DND-41 (cell line): ENCODE measurements around the gene OPALIN.
A peak's percentile ranks its signal among the peaks of the same experiment; 100 is the strongest.

Experiments
- ATAC-seq: fragments of 200-7000 bp; cut with Tn5 transposase; 3 replicates; pipeline ENCODE4 v1.9.1; 2021; ENCODE audit warnings: low read depth; ENCODE audit not compliant: insufficient read depth
- DNase-seq: peaks from one replicate; pipeline ENCODE4 v3.0.0-alpha.2; 2020
- H2AFZ ChIP-seq: 2 replicates; pipeline ENCODE4 v1.6.0; 2012; ENCODE audit warnings: low read depth, low read length
- H3K27ac ChIP-seq: 2 replicates; pipeline ENCODE4 v1.5.1; 2012; ENCODE audit warnings: low read length, inconsistent platforms
- H3K27me3 ChIP-seq: fragments of 200-600 bp; sonication (generic); 2 replicates; pipeline ENCODE4 v1.6.0; 2012; ENCODE audit warnings: low read length, mild to moderate bottlenecking, inconsistent platforms; ENCODE audit not compliant: insufficient read depth, poor library complexity
- H3K36me3 ChIP-seq: 2 replicates; pipeline ENCODE4 v1.5.1; 2012; ENCODE audit warnings: low read length, inconsistent platforms; ENCODE audit not compliant: insufficient read depth
- H3K4me1 ChIP-seq: 2 replicates; pipeline ENCODE4 v1.5.1; 2012; ENCODE audit warnings: mild to moderate bottlenecking, low read length; ENCODE audit not compliant: insufficient read depth
- H3K4me2 ChIP-seq: 2 replicates; pipeline ENCODE4 v1.6.0; 2012; ENCODE audit warnings: mild to moderate bottlenecking, moderate library complexity, low read length, inconsistent platforms; ENCODE audit not compliant: insufficient read depth
- H3K4me3 ChIP-seq, 2 experiments: fragments of 200-600 bp in 1 of 2; shearing (Covaris generic) in 1 of 2; 2 replicates each; pipeline ENCODE4 v1.5.1; 2012 to 2016; ENCODE audit warnings: inconsistent platforms in 2 of 2, low read length in 2 of 2, mild to moderate bottlenecking in 2 of 2, low read depth in 1 of 2, moderate library complexity in 1 of 2
- H3K79me2 ChIP-seq: 2 replicates; pipeline ENCODE4 v1.6.0; 2012; ENCODE audit warnings: low read length, inconsistent platforms; ENCODE audit not compliant: insufficient read depth
- H3K9ac ChIP-seq: 2 replicates; pipeline ENCODE4 v1.6.0; 2012; ENCODE audit warnings: low read depth, mild to moderate bottlenecking, inconsistent platforms, low read length, moderate library complexity
- H3K9me3 ChIP-seq: 2 replicates; pipeline ENCODE4 v1.5.1; 2012; ENCODE audit warnings: low read length, moderate library complexity, mild to moderate bottlenecking, inconsistent platforms; ENCODE audit not compliant: insufficient read depth, severe bottlenecking
- H4K20me1 ChIP-seq: 2 replicates; pipeline ENCODE4 v1.6.0; 2012; ENCODE audit warnings: low read length; ENCODE audit not compliant: insufficient read depth
- EZH2 ChIP-seq: IDR thresholded peaks from 3 replicates; pipeline ENCODE4 v1.6.1; 2012; ENCODE audit warnings: borderline replicate concordance, low read depth, mild to moderate bottlenecking, moderate library complexity, low read length, inconsistent platforms; ENCODE audit not compliant: severe bottlenecking
- TF ChIP-seq, protein P1 (sequence below): IDR thresholded peaks from 2 replicates; pipeline ENCODE4 v1.5.1; 2012; ENCODE audit warnings: borderline replicate concordance, low read length, moderate library complexity, mild to moderate bottlenecking; ENCODE audit not compliant: poor library complexity, severe bottlenecking; ENCODE audit errors: extremely low read depth

Gene OPALIN

DNA sequence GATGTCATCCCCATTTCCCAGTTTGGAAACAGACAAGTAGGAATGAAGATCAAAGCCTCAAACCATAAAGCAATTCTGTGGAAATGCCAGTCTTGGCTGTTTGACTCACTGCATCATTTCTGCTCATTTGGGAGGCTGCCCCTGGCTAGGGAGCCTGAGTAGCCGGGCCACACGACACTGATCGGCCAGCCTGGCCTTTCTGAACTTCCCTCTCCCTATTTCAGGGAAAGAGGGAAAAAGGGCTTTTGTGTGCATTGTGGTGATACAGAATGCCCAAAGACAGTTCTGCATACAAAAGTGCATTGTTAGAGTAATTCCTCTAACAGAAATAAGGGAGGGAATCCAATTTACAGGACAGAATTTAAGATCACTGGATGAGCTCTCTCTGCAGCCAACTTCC, 41.7 kb upstream of the OPALIN start:
- H3K27me3 ChIP-seq, result peaks cover 32% of the 10 kb centered on the region
- H3K79me2 ChIP-seq, result no peaks in the 10 kb centered on the region
- no peaks in the 10 kb centered on the region for H3K4me1 ChIP-seq
- H2AFZ ChIP-seq, result no peak overlapping the region
- no peak for DNase-seq
- no peak overlapping the region for H3K4me2 ChIP-seq
- H3K36me3 ChIP-seq, result no peaks in the 10 kb centered on the region
- TF ChIP-seq, protein P1, sequence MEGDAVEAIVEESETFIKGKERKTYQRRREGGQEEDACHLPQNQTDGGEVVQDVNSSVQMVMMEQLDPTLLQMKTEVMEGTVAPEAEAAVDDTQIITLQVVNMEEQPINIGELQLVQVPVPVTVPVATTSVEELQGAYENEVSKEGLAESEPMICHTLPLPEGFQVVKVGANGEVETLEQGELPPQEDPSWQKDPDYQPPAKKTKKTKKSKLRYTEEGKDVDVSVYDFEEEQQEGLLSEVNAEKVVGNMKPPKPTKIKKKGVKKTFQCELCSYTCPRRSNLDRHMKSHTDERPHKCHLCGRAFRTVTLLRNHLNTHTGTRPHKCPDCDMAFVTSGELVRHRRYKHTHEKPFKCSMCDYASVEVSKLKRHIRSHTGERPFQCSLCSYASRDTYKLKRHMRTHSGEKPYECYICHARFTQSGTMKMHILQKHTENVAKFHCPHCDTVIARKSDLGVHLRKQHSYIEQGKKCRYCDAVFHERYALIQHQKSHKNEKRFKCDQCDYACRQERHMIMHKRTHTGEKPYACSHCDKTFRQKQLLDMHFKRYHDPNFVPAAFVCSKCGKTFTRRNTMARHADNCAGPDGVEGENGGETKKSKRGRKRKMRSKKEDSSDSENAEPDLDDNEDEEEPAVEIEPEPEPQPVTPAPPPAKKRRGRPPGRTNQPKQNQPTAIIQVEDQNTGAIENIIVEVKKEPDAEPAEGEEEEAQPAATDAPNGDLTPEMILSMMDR, result no peak
- no peak for TF ChIP-seq EZH2
- no peaks in the 10 kb centered on the region for H3K9me3 ChIP-seq
- no peak overlapping the region for H3K9ac ChIP-seq
- H3K4me3 ChIP-seq, result no peak overlapping the region
- no peak for ATAC-seq
- no peak overlapping the region for H3K27ac ChIP-seq
- H4K20me1 ChIP-seq, result no peaks in the 10 kb centered on the region

DNA sequence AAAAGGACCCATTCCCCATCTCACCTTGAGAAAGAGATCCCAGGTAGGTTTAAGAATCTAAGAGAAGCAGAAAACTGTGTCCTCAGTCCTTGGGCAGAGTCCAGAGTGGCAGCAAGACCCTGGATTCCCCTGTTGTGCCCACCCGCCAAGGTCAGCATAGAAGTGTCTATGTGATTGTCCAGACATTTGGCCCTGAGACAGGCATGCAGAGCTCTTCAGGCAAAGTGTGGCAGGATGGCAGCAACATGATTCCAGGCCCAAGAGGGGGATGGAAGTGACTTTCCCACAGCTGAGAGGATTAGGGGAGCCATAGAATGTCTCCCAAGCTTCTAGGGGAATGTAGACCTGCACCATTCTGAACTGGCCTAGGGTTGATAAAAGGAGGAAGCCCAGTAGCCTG, 39.1 kb upstream of the OPALIN start:
- no peak for TF ChIP-seq EZH2
- TF ChIP-seq, protein P1, result no peak
- H3K4me1 ChIP-seq, result no peaks in the 10 kb centered on the region
- no peak overlapping the region for H3K27ac ChIP-seq
- H3K27me3 ChIP-seq, result peaks cover 35% of the 10 kb centered on the region
- H3K4me2 ChIP-seq, result no peak overlapping the region
- DNase-seq, result no peak
- no peak overlapping the region for H3K9ac ChIP-seq
- no peaks in the 10 kb centered on the region for H3K9me3 ChIP-seq
- no peaks in the 10 kb centered on the region for H3K79me2 ChIP-seq
- no peaks in the 10 kb centered on the region for H3K36me3 ChIP-seq
- ATAC-seq, result no peak
- H2AFZ ChIP-seq, result no peak overlapping the region
- H4K20me1 ChIP-seq, result no peaks in the 10 kb centered on the region
- H3K4me3 ChIP-seq, result no peak overlapping the region

DNA sequence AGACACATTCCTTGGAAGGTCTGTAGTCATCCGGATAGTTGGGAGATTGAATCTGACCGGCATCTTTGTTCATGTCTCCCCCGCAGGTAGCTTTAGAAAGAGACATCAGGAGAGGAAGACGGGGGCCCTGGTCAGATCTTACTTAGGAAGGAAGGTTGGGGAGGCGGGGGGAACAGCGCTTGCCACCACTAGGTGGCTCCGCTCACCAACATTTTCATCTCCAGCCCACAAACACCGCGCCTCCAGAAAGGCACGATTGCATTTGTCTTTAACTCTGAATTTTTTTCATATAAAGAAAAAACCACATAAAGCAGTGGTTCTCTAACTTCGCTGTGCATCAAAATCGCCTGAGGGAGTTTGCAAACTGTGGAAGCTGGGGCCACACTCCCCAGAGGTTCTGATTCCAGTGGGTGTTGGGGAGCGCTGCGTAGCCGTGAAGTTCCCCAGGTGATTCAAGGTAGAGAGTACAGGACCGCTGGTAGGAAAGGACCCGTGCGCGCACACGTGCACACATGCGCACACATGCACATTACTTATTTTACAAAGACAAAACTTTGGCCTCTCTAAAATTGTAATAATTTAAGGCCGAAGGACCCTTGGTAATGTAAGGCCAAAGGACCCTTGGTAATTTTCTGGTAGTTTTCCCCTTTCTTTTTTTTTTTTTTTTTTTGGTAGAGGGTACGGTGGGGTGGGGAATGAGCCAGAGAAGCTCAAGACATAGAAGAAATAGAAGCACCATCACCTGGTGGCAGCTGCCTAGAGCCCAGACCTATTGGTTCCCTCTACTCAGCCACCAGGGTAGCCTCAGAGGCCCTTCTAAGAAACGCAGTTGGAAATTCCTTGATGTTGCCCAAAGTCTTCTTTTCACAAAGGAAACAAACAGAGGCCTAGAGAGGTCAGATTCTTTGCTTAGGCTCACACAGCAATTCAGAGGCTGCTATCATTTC, 37.4 kb upstream of the OPALIN start:
- ATAC-seq (peak; percentile 96), DNase-seq (peak; percentile 71)
- H3K9me3 ChIP-seq, result no peaks in the 10 kb centered on the region
- no peak overlapping the region for H3K9ac ChIP-seq
- H2AFZ ChIP-seq, result no peak overlapping the region
- no peak overlapping the region for H3K4me3 ChIP-seq
- H3K4me1 ChIP-seq, result no peaks in the 10 kb centered on the region
- H3K27ac ChIP-seq, result no peak overlapping the region
- H4K20me1 ChIP-seq, result no peaks in the 10 kb centered on the region
- no peaks in the 10 kb centered on the region for H3K36me3 ChIP-seq
- H3K27me3 ChIP-seq, result peaks cover 37% of the 10 kb centered on the region
- no peaks in the 10 kb centered on the region for H3K79me2 ChIP-seq
- TF ChIP-seq, protein P1, result peak; percentile 95
- TF ChIP-seq EZH2, result no peak
- no peak overlapping the region for H3K4me2 ChIP-seq
